Pancreas (tissue), 10 donors: ENCODE measurements around the gene BMP4. TPM values are rescaled to one million over a fixed set of nuclear protein-coding genes. Genes with fewer than 3 reads are reported as not detected.

ENCODE experiments used
- ATAC-seq, 4 donors: fragments of 200-7000 bp; cut with Tn5 transposase; one replicate each; pipeline versions ENCODE4 v1.8.0 to v1.9.1; 2020; ENCODE audit warnings: mild to moderate bottlenecking in 4 of 4, moderate library complexity in 4 of 4
- DNase-seq, 6 donors: peaks; one replicate each; pipeline ENCODE4 v3.0.0-alpha.2; 2020
- FAIRE-seq: peaks from 2 replicates; lab custom pipeline; 2012; peaks lifted over from hg19 to GRCh38; lab: Jason Lieb, UNC
- H3K27ac ChIP-seq, 4 donors: fragments of 200-600 bp; sonication (generic); 1 replicate in 3 of 4; 2 replicates in 1 of 4; pipeline versions ENCODE4 v1.5.0 to v1.8.0; 2020
- H3K27me3 ChIP-seq, 4 donors: fragments of 200-600 bp; one replicate each; pipeline ENCODE4 v1.8.0; 2021
- H3K36me3 ChIP-seq, 3 donors: fragments of 200-600 bp; sonication (generic) in 1 of 3; one replicate each; pipeline versions ENCODE4 v1.5.0 to v1.8.0; 2020 to 2021
- H3K4me1 ChIP-seq, 3 donors: fragments of 200-600 bp; one replicate each; pipeline ENCODE4 v1.8.0; 2021
- H3K4me3 ChIP-seq, 4 donors: fragments of 200-600 bp; sonication (generic) in 2 of 4; one replicate each; pipeline versions ENCODE4 v1.5.0 to v1.8.0; 2020 to 2021
- H3K9me3 ChIP-seq, 4 donors: fragments of 200-600 bp; one replicate each; pipeline ENCODE4 v1.8.0; 2021
- whole genome bisulfite sequencing, 2 donors: extraction: QIAGEN DNeasy Blood & Tissue Kit; methylation state at CpG; one replicate each; pipeline ENCODE4 v1.1.7; 2013; 5-methylcytosine and 5-hydroxymethylcytosine counted together
- intact Hi-C, 3 donors: fragments of 100-400 bp; cut with DNase I; formaldehyde crosslinking; loops; one replicate each; pipeline versions ENCODE4 v1.11.1 to v1.14.2; 2022
- polyA plus RNA-seq, 2 donors: library from polyadenylated mRNA; stranded (reverse); fragments of 200-250 nt; gene quantifications; one replicate each; pipeline ENCODE4 v1.2.3, GENCODE V29; 2013
- total RNA-seq, 6 donors: library from RNA; stranded (reverse); fragmentation: NEBNext Ultra II Directional in 4 of 6; extraction: Animal tissue kit (Norgen Biotek cat#: 25700) in 4 of 6; gene quantifications; one replicate each; pipeline versions ENCODE4 v1.2.1 to v1.2.4, GENCODE V29; 2021 to 2023
- TF ChIP-seq, protein P1 (sequence below), 4 donors: fragments of 200-600 bp; sonication (generic) in 3 of 4; IDR thresholded peaks; one replicate each; pipeline versions ENCODE4 v1.5.0 to v1.8.0; 2021; ENCODE audit warnings: antibody characterized with exemption in 4 of 4
- donor health status: healthy with polysubstance abuse.
- donor health status: DM: no; HTN: no; CAD: no; lungs with moderate emphysema.
- donor health status: DM: no; HTN: no; CAD: no.
- donor health status: control.
- donor health status: control.
- donor health status: Bipolar disorder and iron deficiency.
- donor health status: DM: yes; HTN: yes; CAD: no.
- donor health status: DM: no; HTN: no; CAD: no.
- donor health status: DM: no; HTN: no; CAD: no.
- donor health status: DM: yes; HTN: yes; CAD: no.

Gene BMP4
- total and polyA plus RNA-seq, 8 donors = 0.59 to 4.6 (median 1.9) TPM

DNA sequence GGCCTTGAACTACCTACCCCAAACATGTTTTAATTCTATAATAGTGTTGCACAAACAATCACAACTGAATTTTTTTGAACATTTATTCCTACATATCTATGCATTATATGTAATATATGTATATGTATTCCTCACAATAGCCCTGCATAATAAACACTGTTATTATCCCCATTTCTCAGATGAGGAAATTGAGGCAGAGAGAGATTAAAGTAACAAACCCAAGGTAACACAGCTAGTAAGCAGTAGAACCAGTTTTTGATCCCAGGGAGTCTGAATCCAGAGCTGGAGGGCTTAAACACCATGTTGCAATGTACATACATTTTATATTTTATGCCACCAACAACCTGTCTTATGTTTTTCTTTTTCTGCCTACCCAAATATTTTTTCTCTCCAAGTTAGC, 26.5 kb upstream of the BMP4 start:
- Histone ChIP-seq H3K4me3 (no peak overlapping the region), H3K9me3 (no peaks in the 10 kb centered on the region), H3K36me3 (no peaks in the 10 kb centered on the region), H3K27me3 (no peaks in the 10 kb centered on the region), H3K27ac (no peak overlapping the region), H3K4me1 (no peaks in the 10 kb centered on the region)
- intact Hi-C loops = no loop called here
- FAIRE-seq (no peak), ATAC-seq (no peak), DNase-seq (no peak)
- TF ChIP-seq, protein P1, sequence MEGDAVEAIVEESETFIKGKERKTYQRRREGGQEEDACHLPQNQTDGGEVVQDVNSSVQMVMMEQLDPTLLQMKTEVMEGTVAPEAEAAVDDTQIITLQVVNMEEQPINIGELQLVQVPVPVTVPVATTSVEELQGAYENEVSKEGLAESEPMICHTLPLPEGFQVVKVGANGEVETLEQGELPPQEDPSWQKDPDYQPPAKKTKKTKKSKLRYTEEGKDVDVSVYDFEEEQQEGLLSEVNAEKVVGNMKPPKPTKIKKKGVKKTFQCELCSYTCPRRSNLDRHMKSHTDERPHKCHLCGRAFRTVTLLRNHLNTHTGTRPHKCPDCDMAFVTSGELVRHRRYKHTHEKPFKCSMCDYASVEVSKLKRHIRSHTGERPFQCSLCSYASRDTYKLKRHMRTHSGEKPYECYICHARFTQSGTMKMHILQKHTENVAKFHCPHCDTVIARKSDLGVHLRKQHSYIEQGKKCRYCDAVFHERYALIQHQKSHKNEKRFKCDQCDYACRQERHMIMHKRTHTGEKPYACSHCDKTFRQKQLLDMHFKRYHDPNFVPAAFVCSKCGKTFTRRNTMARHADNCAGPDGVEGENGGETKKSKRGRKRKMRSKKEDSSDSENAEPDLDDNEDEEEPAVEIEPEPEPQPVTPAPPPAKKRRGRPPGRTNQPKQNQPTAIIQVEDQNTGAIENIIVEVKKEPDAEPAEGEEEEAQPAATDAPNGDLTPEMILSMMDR (IDR thresholded peaks at IDR 0.05) = no peak

DNA sequence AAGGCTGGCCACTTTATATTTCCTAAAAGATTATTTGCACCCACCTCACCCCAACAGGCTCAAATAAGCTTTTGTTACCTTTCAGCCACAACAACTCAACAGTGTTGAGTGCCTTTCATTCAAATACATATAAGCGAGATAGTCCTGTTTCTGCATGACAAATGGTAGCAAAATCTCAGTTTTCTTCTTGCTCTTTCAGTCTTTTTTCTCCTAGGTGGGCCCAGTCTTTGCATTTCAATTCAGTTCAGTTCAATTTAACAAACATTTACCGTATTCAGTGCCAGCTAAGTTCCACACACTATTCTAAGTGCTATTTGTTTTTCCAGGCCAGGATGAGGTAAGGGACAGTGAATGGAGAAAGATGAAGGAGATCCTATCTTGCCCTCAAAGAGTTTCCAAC, 25.9 kb upstream of the BMP4 start:
- WGBS, 2 donors = 83 to 85% methylated on average over 2 of the region's 2 CpGs
- TF ChIP-seq, protein P1 (IDR thresholded peaks at IDR 0.05) = no peak
- no peaks in the 10 kb centered on the region for H3K9me3 ChIP-seq
- FAIRE-seq (no peak), DNase-seq (no peak), ATAC-seq (no peak)
- intact Hi-C loops = no loop called here
- no peaks in the 10 kb centered on the region for H3K4me1 ChIP-seq
- no peaks in the 10 kb centered on the region for H3K36me3 ChIP-seq
- H3K27me3 ChIP-seq = no peaks in the 10 kb centered on the region
- H3K4me3 ChIP-seq = no peak overlapping the region
- H3K27ac ChIP-seq = no peak overlapping the region

DNA sequence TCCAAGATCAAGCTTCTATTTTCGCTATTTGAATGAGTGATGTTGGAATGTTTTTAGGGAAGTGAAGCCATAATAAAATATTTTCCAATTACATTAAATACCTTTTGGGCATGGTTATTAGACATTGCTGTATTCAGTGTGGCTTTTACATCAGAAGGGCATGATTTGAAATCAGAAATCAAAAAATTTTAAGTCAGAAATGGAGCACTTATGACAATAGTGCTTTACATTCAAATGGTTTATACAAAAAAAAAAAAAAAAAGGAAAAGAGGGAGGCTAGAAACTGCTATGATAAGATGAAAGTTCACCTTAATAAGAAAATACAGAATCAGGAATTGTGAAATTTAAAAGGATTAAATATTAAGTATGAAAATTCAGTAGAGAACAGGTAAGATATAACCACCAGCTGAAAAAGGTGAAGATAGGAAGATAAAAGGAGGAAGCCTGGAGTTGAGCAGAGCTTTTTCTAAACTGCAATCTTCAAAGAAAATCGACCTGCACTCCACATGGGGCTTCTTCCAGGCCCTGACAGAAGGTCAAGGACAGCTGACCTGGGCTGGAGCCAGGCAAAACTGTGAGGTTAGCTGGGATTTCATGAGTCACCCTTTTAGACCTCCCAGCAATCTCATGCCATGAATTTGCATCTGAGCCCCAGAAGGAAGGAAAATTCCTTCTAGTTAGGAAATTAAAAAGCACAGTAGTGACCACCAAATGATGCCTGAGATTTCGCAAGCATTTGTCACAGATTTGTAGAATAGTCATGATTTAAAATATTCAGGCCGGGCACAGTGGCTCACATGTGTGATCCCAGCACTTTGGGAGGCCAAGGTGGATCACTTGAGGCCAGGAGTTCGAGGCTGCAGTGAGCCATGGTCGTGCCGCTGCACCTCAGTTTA, 23.4 kb upstream of the BMP4 start:
- Histone ChIP-seq H3K4me3 (no peak overlapping the region), H3K27ac (no peak overlapping the region), H3K4me1 (no peaks in the 10 kb centered on the region), H3K9me3 (no peaks in the 10 kb centered on the region), H3K36me3 (no peaks in the 10 kb centered on the region), H3K27me3 (no peaks in the 10 kb centered on the region)
- TF ChIP-seq, protein P1 (IDR thresholded peaks at IDR 0.05) = no peak
- DNase-seq = peak in 1 of 6 donors; percentile 22
- intact Hi-C loops = no loop called here
- FAIRE-seq = no peak
- 75 to 80% methylated on average over 7 of the region's 7 CpGs for WGBS, 2 donors
- no peak for ATAC-seq

DNA sequence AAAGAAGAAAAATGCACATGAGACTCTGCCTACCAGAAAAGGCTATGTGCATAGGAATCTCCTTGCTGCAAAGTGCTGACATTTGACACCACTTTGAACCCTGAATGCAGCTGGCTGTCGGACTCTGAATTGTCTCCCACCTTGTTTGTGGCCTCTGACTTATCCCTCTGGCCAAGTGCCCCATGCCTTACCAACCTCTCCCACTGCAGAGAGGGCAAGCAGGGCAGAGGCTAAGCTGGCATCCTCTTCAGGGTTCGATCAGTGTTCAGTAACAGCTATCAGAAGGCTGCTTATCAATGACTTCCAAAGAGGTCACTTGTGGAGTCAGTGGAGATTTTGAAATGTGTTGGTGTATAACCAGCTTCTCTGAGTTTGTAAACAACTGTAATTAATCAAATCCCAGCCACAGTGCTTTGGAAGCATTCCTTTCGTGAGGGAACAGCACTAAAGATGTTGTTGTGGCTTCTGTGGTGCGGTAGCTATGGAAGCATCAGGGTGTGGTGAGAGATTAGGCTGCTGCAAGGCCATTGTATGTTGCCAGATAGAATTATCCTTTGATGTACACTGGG, 22.6 kb upstream of the BMP4 start:
- Histone ChIP-seq H3K36me3 (no peaks in the 10 kb centered on the region), H3K4me3 (no peak overlapping the region), H3K9me3 (no peaks in the 10 kb centered on the region), H3K27me3 (no peaks in the 10 kb centered on the region), H3K4me1 (no peaks in the 10 kb centered on the region), H3K27ac (no peak overlapping the region)
- ATAC-seq (no peak), DNase-seq (no peak), FAIRE-seq (no peak)
- intact Hi-C loops = no loop called here
- WGBS, 2 donors = 62 to 64% methylated on average over 4 of the region's 4 CpGs
- TF ChIP-seq, protein P1 (IDR thresholded peaks at IDR 0.05) = no peak

DNA sequence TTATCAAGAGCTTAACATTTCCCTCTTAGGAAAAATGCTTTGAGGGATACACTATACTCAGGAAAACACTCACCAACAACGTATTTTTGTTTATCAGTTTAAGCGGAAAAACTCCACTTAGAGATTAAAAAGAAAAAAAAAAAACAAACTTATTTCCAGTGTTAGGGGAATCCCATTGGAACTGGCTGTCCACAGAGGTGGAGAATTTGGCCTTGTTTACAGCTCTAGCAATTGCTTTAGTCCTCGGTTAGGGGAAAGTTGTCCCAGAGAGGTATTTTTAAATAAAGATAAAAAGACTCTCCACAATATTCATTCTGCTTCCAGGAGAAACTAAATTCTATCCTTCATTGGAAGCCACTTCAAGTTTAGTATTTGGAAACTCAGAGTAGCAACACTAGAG, 21.6 kb upstream of the BMP4 start:
- H3K9me3 ChIP-seq = no peaks in the 10 kb centered on the region
- no peaks in the 10 kb centered on the region for H3K36me3 ChIP-seq
- H3K27me3 ChIP-seq = no peaks in the 10 kb centered on the region
- FAIRE-seq (no peak), DNase-seq (no peak), ATAC-seq (no peak)
- TF ChIP-seq, protein P1 (IDR thresholded peaks at IDR 0.05) = no peak
- no peaks in the 10 kb centered on the region for H3K4me1 ChIP-seq
- H3K4me3 ChIP-seq = no peak overlapping the region
- 37 to 44% methylated on average over 3 of the region's 3 CpGs for WGBS, 2 donors
- intact Hi-C loops = no loop called here
- H3K27ac ChIP-seq = no peak overlapping the region
